HG02938 (cell line): Measurements from ENCODE around the gene ERVFRD-1.

ENCODE experiments used
- ATAC-seq: cut with Tn5 transposase; IDR thresholded peaks from one replicate; pipeline ENCODE4 v1.9.1; 2021; ENCODE audit warnings: mild to moderate bottlenecking, moderate library complexity; ENCODE audit not compliant: unreplicated experiment

ERVFRD-1 gene

GRCh38 chr6:11055127-11055627 lies 56.3 kb downstream of the ERVFRD-1 start:
- ATAC-seq = no peak

GRCh38 chr6:11054722-11055121 lies 56.8 kb downstream of the ERVFRD-1 start:
- no peak for ATAC-seq

- ATAC-seq = no peak
Measured at GRCh38 chr6:11053307-11053706, 58.2 kb downstream of the ERVFRD-1 start.
